Endothelial cell of umbilical vein (primary cell): ENCODE results near the gene SPINDOC. TPM values are rescaled to one million over a fixed set of nuclear protein-coding genes. Genes with fewer than 3 reads are reported as not detected.

Source experiments
- BruUV-seq: library from RNA; stranded (reverse); fragments of 400-500 nt; replicated peaks from 2 replicates; lab custom pipeline; 2021; lab: Mats Ljungman, UMichigan
- CTCF ChIA-PET: fragments of 300-600, 350-600 bp; sonication (Branson Sonifier 250); formaldehyde crosslinking; loops from one replicate; lab custom pipeline; 2021; ENCODE audit warnings: antibody characterized with exemption, inconsistent platforms; lab: Charles Lee
- POLR2A ChIA-PET: fragments of 300-600, 350-600 bp; sonication (Branson Sonifier 250); formaldehyde crosslinking; loops from one replicate; lab custom pipeline; 2021; ENCODE audit warnings: antibody characterized with exemption, inconsistent platforms; lab: Charles Lee
- DNase-seq: peaks from one replicate; pipeline ENCODE4 v3.0.0-alpha.2; 2011; ENCODE audit warnings: low read depth, low spot score
- FAIRE-seq: peaks from 2 replicates; lab custom pipeline; 2011; peaks lifted over from hg19 to GRCh38; lab: Jason Lieb, UNC
- H2AFZ ChIP-seq: 2 replicates; pipeline ENCODE4 v1.6.0; 2012; ENCODE audit warnings: low read depth, low read length, control low read depth, inconsistent platforms
- H3K27ac ChIP-seq: 2 replicates; pipeline ENCODE4 v1.5.1; 2011; ENCODE audit warnings: low read depth, mild to moderate bottlenecking, control low read depth, low read length, moderate library complexity; ENCODE audit not compliant: insufficient read depth
- H3K27me3 ChIP-seq, 2 experiments: 2 replicates each; pipeline versions ENCODE4 v1.6.0 to v1.6.1; 2011; ENCODE audit warnings: low read length in 2 of 2, mixed read lengths in 1 of 2; ENCODE audit not compliant: control insufficient read depth in 2 of 2, insufficient read depth in 2 of 2
- H3K36me3 ChIP-seq, 2 experiments: 2 replicates in 1 of 2; 3 replicates in 1 of 2; pipeline ENCODE4 v1.5.1; 2011; ENCODE audit warnings: low read length in 2 of 2, mild to moderate bottlenecking in 1 of 2, moderate library complexity in 1 of 2; ENCODE audit not compliant: control insufficient read depth in 2 of 2, insufficient read depth in 2 of 2; ENCODE audit errors: extremely low read depth in 1 of 2
- H3K4me1 ChIP-seq: 3 replicates; pipeline ENCODE4 v1.5.1; 2011; ENCODE audit warnings: mild to moderate bottlenecking, low read length; ENCODE audit not compliant: control insufficient read depth, insufficient read depth; ENCODE audit errors: extremely low read depth
- H3K4me2 ChIP-seq: 2 replicates; pipeline ENCODE4 v1.6.1; 2011; ENCODE audit warnings: low read length, control low read depth, mixed read lengths; ENCODE audit not compliant: insufficient read depth
- H3K4me3 ChIP-seq, 3 experiments: fragments of 200-600 bp in 1 of 3; sonication (generic), shearing (Covaris generic) in 1 of 3; replicated peaks in 1 of 3; 2 replicates each; pipeline ENCODE4 v1.5.1; 2011 to 2016; ENCODE audit warnings: control low read depth in 3 of 3, low read length in 3 of 3, mild to moderate bottlenecking in 2 of 3, inconsistent platforms in 1 of 3, low read depth in 1 of 3, moderate library complexity in 1 of 3; ENCODE audit not compliant: insufficient read depth in 1 of 3
- H3K79me2 ChIP-seq: 2 replicates; pipeline ENCODE4 v1.6.0; 2012; ENCODE audit warnings: low read length, inconsistent platforms; ENCODE audit not compliant: control insufficient read depth, insufficient read depth
- H3K9ac ChIP-seq: replicated peaks from 2 replicates; pipeline ENCODE3; 2011; ENCODE audit warnings: low read length, control low read depth; ENCODE audit not compliant: insufficient read depth; ENCODE audit errors: extremely low read depth
- H3K9me1 ChIP-seq: replicated peaks from 3 replicates; pipeline ENCODE4 v1.6.0; 2011; ENCODE audit warnings: mild to moderate bottlenecking, low read length; ENCODE audit not compliant: control insufficient read depth, insufficient read depth; ENCODE audit errors: extremely low read depth
- H3K9me3 ChIP-seq: replicated peaks from 2 replicates; pipeline ENCODE4 v1.5.1; 2012; ENCODE audit warnings: low read length, inconsistent platforms; ENCODE audit not compliant: control insufficient read depth, insufficient read depth
- H4K20me1 ChIP-seq: replicated peaks from 2 replicates; pipeline ENCODE3; 2011; ENCODE audit warnings: mild to moderate bottlenecking, low read length; ENCODE audit not compliant: control insufficient read depth, insufficient read depth; ENCODE audit errors: extremely low read depth
- EZH2 ChIP-seq: IDR thresholded peaks from 2 replicates; pipeline ENCODE4 v1.6.1; 2012; ENCODE audit warnings: borderline replicate concordance, low read depth, mild to moderate bottlenecking, moderate library complexity, low read length, inconsistent platforms; ENCODE audit not compliant: severe bottlenecking
- FOS ChIP-seq: IDR thresholded peaks from 2 replicates; pipeline ENCODE4 v1.6.1; 2011; ENCODE audit warnings: mild to moderate bottlenecking, low read length, moderate library complexity, borderline replicate concordance; ENCODE audit not compliant: insufficient read depth
- MYC ChIP-seq: IDR thresholded peaks from one replicate; pipeline ENCODE4 v1.6.1; 2011; ENCODE audit warnings: mild to moderate bottlenecking, low read depth, low read length
- POLR2A ChIP-seq: IDR thresholded peaks from 2 replicates; pipeline ENCODE4 v1.6.1; 2012; ENCODE audit warnings: low read depth, mild to moderate bottlenecking, control low read depth, low read length
- POLR2AphosphoS5 ChIP-seq: IDR thresholded peaks from 2 replicates; pipeline ENCODE4 v1.6.1; 2012; ENCODE audit warnings: low read depth, mild to moderate bottlenecking, control low read depth, low read length, moderate library complexity; ENCODE audit not compliant: insufficient read depth
- dilution Hi-C: fragments of 300-500 bp; cut with MboI; formaldehyde crosslinking; loops from one replicate; pipeline ENCODE4 v1.15.0; 2019; ENCODE audit warnings: low sequenced_read_pairs; ENCODE audit not compliant: extremely low pct_ligation_motif_present
- intact Hi-C: fragments of 100-400 bp; cut with micrococcal nuclease; formaldehyde crosslinking; loops from one replicate; pipeline ENCODE4 v1.10.0; 2022
- polyA plus RNA-seq, 4 experiments: library from polyadenylated mRNA; depleted of rRNA in 3 of 4; stranded (reverse) in 3 of 4; unstranded in 1 of 4; fragments of >200 nt; gene quantifications; 2 replicates each; pipeline versions ENCODE4 v1.2.1 to v1.2.3, GENCODE V29; 2011 to 2012; ENCODE audit warnings: missing spikeins in 1 of 4
- total RNA-seq: library from RNA; stranded (reverse); gene quantifications from 2 replicates; pipeline ENCODE4 v1.2.3, GENCODE V29; 2021
- TF ChIP-seq, protein P1 (sequence below), 2 donors: IDR thresholded peaks; 1 replicate in 1 of 2; 2 replicates in 1 of 2; pipeline ENCODE4 v1.5.1; 2011; ENCODE audit warnings: low read length in 2 of 2, mild to moderate bottlenecking in 2 of 2, moderate library complexity in 2 of 2, control low read depth in 1 of 2, inconsistent platforms in 1 of 2, low read depth in 1 of 2; ENCODE audit not compliant: insufficient read depth in 1 of 2; ENCODE audit errors: extremely low read depth in 1 of 2
- TF ChIP-seq, protein P2 (sequence below): IDR thresholded peaks from 2 replicates; pipeline ENCODE4 v1.6.1; 2011; ENCODE audit not compliant: insufficient read depth, insufficient read length

The SPINDOC gene
- total and polyA plus RNA-seq, 2 donors (not counting 3 experiments of a cell fraction or from before 2014, with no cell fraction given): 29.4 to 54.5 TPM

DNA sequence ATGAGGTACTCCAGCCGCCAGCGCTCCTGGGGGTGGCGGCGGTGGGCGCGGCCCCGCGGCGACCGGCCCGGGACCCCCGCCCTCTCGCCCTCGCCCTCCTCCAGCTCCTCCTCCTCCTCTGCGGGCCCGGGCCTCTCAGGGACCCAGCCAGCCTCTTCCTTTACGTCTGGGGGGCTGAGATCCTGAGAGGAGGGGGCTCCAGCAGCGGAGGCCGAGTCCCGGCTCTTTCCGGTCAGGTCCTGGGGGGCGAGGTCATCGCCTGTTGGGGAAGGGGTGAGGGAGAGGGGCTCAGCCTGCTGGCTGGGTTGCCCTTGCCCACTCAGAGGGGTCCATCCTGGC lies 48.9 kb upstream of the SPINDOC start:
- Histone ChIP-seq H3K4me2 (no peak overlapping the region), H2AFZ (no peak overlapping the region), H3K9me3 (no peaks in the 10 kb centered on the region), H3K9ac (no peak overlapping the region), H3K27ac (no peak overlapping the region), H3K4me3 (no peak overlapping the region), H3K27me3 (no peaks in the 10 kb centered on the region), H3K4me1 (peaks cover 17% of the 10 kb centered on the region), H3K79me2 (peaks cover 15% of the 10 kb centered on the region), H3K9me1 (no peaks in the 10 kb centered on the region), H4K20me1 (no peaks in the 10 kb centered on the region), H3K36me3 (peaks cover 7 to 9% of the 10 kb centered on the region in 2 experiments)
- dilution Hi-C loops: no loop called here
- intact Hi-C loops: no loop called here
- no peak for DNase-seq
- ChIA-PET CTCF (interaction anchor here (1.5 kb wide), 1 partner anchor 385 kb away, joined by 4 read pairs; no protein-coding TSS in a partner anchor), POLR2A (no interaction called here)
- FAIRE-seq: no peak
- TF ChIP-seq, protein P1, sequence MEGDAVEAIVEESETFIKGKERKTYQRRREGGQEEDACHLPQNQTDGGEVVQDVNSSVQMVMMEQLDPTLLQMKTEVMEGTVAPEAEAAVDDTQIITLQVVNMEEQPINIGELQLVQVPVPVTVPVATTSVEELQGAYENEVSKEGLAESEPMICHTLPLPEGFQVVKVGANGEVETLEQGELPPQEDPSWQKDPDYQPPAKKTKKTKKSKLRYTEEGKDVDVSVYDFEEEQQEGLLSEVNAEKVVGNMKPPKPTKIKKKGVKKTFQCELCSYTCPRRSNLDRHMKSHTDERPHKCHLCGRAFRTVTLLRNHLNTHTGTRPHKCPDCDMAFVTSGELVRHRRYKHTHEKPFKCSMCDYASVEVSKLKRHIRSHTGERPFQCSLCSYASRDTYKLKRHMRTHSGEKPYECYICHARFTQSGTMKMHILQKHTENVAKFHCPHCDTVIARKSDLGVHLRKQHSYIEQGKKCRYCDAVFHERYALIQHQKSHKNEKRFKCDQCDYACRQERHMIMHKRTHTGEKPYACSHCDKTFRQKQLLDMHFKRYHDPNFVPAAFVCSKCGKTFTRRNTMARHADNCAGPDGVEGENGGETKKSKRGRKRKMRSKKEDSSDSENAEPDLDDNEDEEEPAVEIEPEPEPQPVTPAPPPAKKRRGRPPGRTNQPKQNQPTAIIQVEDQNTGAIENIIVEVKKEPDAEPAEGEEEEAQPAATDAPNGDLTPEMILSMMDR (IDR thresholded peaks at IDR 0.05; ENCODE audit: extremely low read depth in 1 of 2, insufficient read depth in 1 of 2, low read depth in 1 of 2, low read length in 2 of 2): no peak
- TF ChIP-seq, protein P2, sequence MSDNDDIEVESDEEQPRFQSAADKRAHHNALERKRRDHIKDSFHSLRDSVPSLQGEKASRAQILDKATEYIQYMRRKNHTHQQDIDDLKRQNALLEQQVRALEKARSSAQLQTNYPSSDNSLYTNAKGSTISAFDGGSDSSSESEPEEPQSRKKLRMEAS: no peak
- TF ChIP-seq FOS (no peak), POLR2AphosphoS5 (no peak), POLR2A (no peak), EZH2 (no peak), MYC (no peak)
- no TSS peak for BruUV-seq
